ENCODE results near the gene H1-8. TPM values are rescaled to one million over a fixed set of nuclear protein-coding genes. Genes with fewer than 3 reads are reported as not detected.
A peak's percentile ranks its signal among the peaks of the same experiment; 100 is the strongest.

H1-8 gene
- total and polyA plus RNA-seq, 12 donors: not detected

DNA sequence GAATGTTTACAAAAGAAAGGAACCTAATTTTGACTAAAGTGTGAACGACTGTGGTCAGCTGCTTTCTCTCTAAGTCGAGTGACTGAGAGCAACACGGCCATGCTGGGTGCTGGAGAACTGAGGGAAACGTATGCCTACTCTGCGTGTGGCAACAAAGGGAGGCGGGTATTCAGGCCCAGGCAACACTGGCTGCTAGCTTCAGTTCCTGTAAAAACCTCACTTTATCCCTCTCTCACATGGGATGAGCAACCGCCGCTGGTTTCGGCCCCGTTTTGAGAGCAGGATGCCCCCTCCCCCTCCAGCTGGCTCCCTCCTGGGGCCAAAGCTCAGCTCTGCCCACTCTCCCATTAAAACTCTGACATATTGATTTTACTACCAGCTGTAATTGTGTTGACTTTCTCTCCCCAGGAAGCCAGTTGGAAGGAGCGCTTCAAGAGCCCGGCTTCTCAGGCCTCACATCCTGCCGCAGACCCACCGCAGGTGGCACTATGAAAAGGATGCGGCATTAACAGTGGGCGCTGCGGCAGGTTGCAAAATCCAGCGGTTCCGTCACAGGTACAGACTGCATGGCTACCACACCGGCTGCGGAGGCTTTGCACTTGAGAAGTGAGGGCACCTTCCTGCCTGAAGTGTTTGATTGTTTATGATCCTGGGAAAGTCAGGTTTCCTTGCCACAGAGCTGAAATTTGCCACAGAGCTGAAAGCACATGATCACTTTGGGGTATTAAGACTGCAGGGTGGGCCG, 50.8 kb downstream of the H1-8 start:
- WGBS, 2 donors: 51 to 66% methylated on average over 22 of the region's 22 CpGs
- no peaks in the 10 kb centered on the region for H3K9me3 ChIP-seq
- ATAC-seq (no peak), DNase-seq (no peak)
- peak overlapping the region in 7 of 10 donors; percentile 3 to 37 (median 15) for H3K4me3 ChIP-seq
- no peak for TF ChIP-seq CTCF (IDR thresholded peaks at IDR 0.05)
- H3K4me1 ChIP-seq: peaks cover 52 to 100% (median 98%) of the 10 kb centered on the region in 9 donors
- H3K27me3 ChIP-seq: no peaks in the 10 kb centered on the region
- intact Hi-C loops (cut with DNase I): loop anchor here in 2 of 10 donors (5.0 to 10.0 kb wide), 2 partner anchors 36 to 99 kb away; no protein-coding TSS in a partner anchor
- peaks cover 0 to 13% (median 0%) of the 10 kb centered on the region in 9 donors for H3K36me3 ChIP-seq
- peak overlapping the region; percentile 86 to 99 (median 92) for H3K27ac ChIP-seq

DNA sequence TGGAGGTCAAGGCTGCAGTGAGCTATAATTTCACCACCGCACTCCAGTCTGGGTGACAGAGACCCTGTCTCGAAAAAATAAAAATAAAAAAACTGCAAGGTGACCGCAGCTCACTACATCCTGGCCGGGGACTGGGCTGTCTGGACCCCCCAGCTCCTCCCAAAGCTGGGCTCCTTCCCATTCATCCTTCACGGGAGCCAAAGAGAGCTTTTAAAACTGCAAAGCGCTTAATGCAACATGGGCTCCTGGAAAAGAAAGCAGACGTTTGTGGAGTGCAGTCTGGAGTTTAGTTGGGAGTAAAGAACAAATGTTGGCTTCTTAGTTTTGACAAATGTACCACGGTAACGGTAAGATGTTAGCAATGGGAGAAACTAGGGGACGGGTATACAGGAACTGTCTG, 51.4 kb downstream of the H1-8 start:
- peaks cover 59 to 100% (median 98%) of the 10 kb centered on the region in 9 donors for H3K4me1 ChIP-seq
- WGBS, 2 donors: 43 to 54% methylated on average over 10 of the region's 10 CpGs
- H3K36me3 ChIP-seq: peaks cover 0 to 7% (median 0%) of the 10 kb centered on the region in 9 donors
- H3K4me3 ChIP-seq: peak overlapping the region in 3 of 10 donors; percentile 15 to 37 (median 32)
- ATAC-seq: no peak
- no peak for DNase-seq
- no peaks in the 10 kb centered on the region for H3K27me3 ChIP-seq
- H3K9me3 ChIP-seq: no peaks in the 10 kb centered on the region
- H3K27ac ChIP-seq: peak overlapping the region; percentile 86 to 99 (median 92)
- TF ChIP-seq CTCF (IDR thresholded peaks at IDR 0.05): no peak
- intact Hi-C loops (cut with DNase I): loop anchor here in 2 of 10 donors (5.0 to 10.0 kb wide), 2 partner anchors 37 to 100 kb away; no protein-coding TSS in a partner anchor

- no peak overlapping the region for H3K4me3 ChIP-seq
- DNase-seq: no peak
- no peaks in the 10 kb centered on the region for H3K9me3 ChIP-seq
- WGBS, 2 donors: 69 to 72% methylated on average over 6 of the region's 6 CpGs
- H3K27me3 ChIP-seq: no peaks in the 10 kb centered on the region
- ATAC-seq: no peak
- intact Hi-C loops (cut with DNase I): loop anchor here in 5 of 10 donors (5.0 to 10.0 kb wide), 4 partner anchors 33 to 103 kb away; no protein-coding TSS in a partner anchor
- TF ChIP-seq CTCF (IDR thresholded peaks at IDR 0.05): no peak
- H3K36me3 ChIP-seq: peaks cover 0 to 7% (median 0%) of the 10 kb centered on the region in 9 donors
- peak overlapping the region; percentile 55 to 99 (median 92) for H3K27ac ChIP-seq
- peaks cover 54 to 100% (median 98%) of the 10 kb centered on the region in 9 donors for H3K4me1 ChIP-seq
Observed at GRCh38 chr3:129594907-129595390, 52.0 kb downstream of the H1-8 start.

GRCh38 chr3:129595544-129596193, 52.7 kb downstream of the H1-8 start:
- DNase-seq: no peak
- TF ChIP-seq CTCF (IDR thresholded peaks at IDR 0.05): no peak
- no peaks in the 10 kb centered on the region for H3K27me3 ChIP-seq

More at GRCh38 chr3:129595544-129596193, 52.7 kb downstream of the H1-8 start:
- H3K4me1 ChIP-seq: peaks cover 53 to 100% (median 98%) of the 10 kb centered on the region in 9 donors
- 58 to 63% methylated on average over 10 of the region's 10 CpGs for WGBS, 2 donors
- intact Hi-C loops (cut with DNase I): loop anchor here in 4 of 10 donors (5.0 to 10.0 kb wide), 4 partner anchors 33 to 103 kb away; no protein-coding TSS in a partner anchor
- H3K36me3 ChIP-seq: peaks cover 0 to 7% (median 0%) of the 10 kb centered on the region in 9 donors
- peak overlapping the region in 5 of 10 donors; percentile 37 to 66 (median 41) for H3K4me3 ChIP-seq
- H3K27ac ChIP-seq: peak overlapping the region; percentile 55 to 99 (median 92)
- ATAC-seq: no peak
- no peaks in the 10 kb centered on the region for H3K9me3 ChIP-seq

All from heart right ventricle (tissue), 16 donors.